B cell (primary cell): ENCODE results near the gene LSMEM2. TPM values are rescaled to one million over a fixed set of nuclear protein-coding genes. Genes with fewer than 3 reads are reported as not detected.

Experiments
- ATAC-seq: fragments of 200-7000 bp; cut with Tn5 transposase; one replicate; pipeline ENCODE4 v1.10.0; 2021; ENCODE audit warnings: low read depth, mild to moderate bottlenecking, moderate number of reproducible peaks, moderate library complexity
- CTCF ChIA-PET: fragments of 350-600 bp; sonication (Branson Sonifier 250); formaldehyde crosslinking; loops from one replicate; lab custom pipeline; 2021; ENCODE audit warnings: antibody characterized with exemption, inconsistent platforms; lab: Charles Lee
- POLR2A ChIA-PET: fragments of 350-600 bp; sonication (Branson Sonifier 250); formaldehyde crosslinking; loops from one replicate; lab custom pipeline; 2021; ENCODE audit warnings: antibody characterized with exemption; lab: Charles Lee
- DNase-seq: peaks from one replicate; pipeline ENCODE4 v3.0.0; 2013
- H2AFZ ChIP-seq: 2 replicates; pipeline ENCODE4 v1.6.1; 2012; ENCODE audit warnings: mild to moderate bottlenecking, low read depth, low read length; ENCODE audit not compliant: insufficient read depth, poor library complexity, severe bottlenecking
- H3K27ac ChIP-seq, 2 donors: 1 replicate in 1 of 2; 2 replicates in 1 of 2; pipeline ENCODE4 v1.5.1; 2012 to 2013; ENCODE audit warnings: low read length in 2 of 2, mild to moderate bottlenecking in 2 of 2, moderate library complexity in 1 of 2
- H3K27me3 ChIP-seq, 4 experiments: fragments of 200-600 bp in 1 of 4; sonication (generic) in 1 of 4; replicated peaks in 1 of 4; 1 replicate in 2 of 4; 2 replicates in 2 of 4; pipeline versions ENCODE4 v1.6.1 to v1.7.0; 2013 to 2016; ENCODE audit warnings: low read length in 3 of 4, mild to moderate bottlenecking in 2 of 4, mixed read lengths in 1 of 4, moderate library complexity in 1 of 4; ENCODE audit not compliant: insufficient read depth in 4 of 4, control insufficient read depth in 3 of 4; ENCODE audit errors: control extremely low read depth in 1 of 4
- H3K36me3 ChIP-seq, 2 experiments: replicated peaks in 1 of 2; 1 replicate in 1 of 2; 2 replicates in 1 of 2; pipeline versions ENCODE4 v1.6.1 to v1.7.1; 2013; ENCODE audit warnings: low read length in 1 of 2; ENCODE audit not compliant: insufficient read depth in 2 of 2, control insufficient read depth in 1 of 2; ENCODE audit errors: control extremely low read depth in 1 of 2, extremely low read depth in 1 of 2
- H3K4me1 ChIP-seq, 2 donors: fragments of 200-600 bp in 1 of 2; sonication (generic) in 1 of 2; 1 replicate in 1 of 2; 2 replicates in 1 of 2; pipeline versions ENCODE4 v1.5.1 to v1.6.1; 2013 to 2017; ENCODE audit warnings: low read length in 2 of 2; ENCODE audit not compliant: control insufficient read depth in 2 of 2, insufficient read depth in 2 of 2
- H3K4me2 ChIP-seq: replicated peaks from 2 replicates; pipeline ENCODE3; 2012; ENCODE audit warnings: mild to moderate bottlenecking, low read depth, low read length; ENCODE audit not compliant: poor library complexity, severe bottlenecking
- H3K4me3 ChIP-seq, 5 experiments: fragments of 200-600 bp in 1 of 5; sonication (generic) in 1 of 5; 1 replicate in 3 of 5; 2 replicates in 2 of 5; pipeline versions ENCODE4 v1.5.1 to v1.7.0; 2011 to 2016; ENCODE audit warnings: low read length in 4 of 5, mild to moderate bottlenecking in 4 of 5, low read depth in 2 of 5, control low read depth in 1 of 5, moderate library complexity in 1 of 5; ENCODE audit not compliant: insufficient read depth in 1 of 5; ENCODE audit errors: control extremely low read depth in 1 of 5, extremely low read depth in 1 of 5
- H3K79me2 ChIP-seq: fragments of 200-600 bp; sonication (generic); one replicate; pipeline ENCODE4 v1.6.0; 2016; ENCODE audit warnings: low read length; ENCODE audit not compliant: control insufficient read depth, insufficient read depth
- H3K9ac ChIP-seq: fragments of 200-600 bp; sonication (generic); 2 replicates; pipeline ENCODE4 v1.6.1; 2017; ENCODE audit warnings: mild to moderate bottlenecking, low read length, moderate library complexity
- H3K9me3 ChIP-seq, 3 donors: one replicate each; pipeline versions ENCODE4 v1.6.1 to v1.7.1; 2013; ENCODE audit warnings: low read length in 2 of 3; ENCODE audit not compliant: control insufficient read depth in 2 of 3, insufficient read depth in 1 of 3; ENCODE audit errors: control extremely low read depth in 1 of 3
- H4K20me1 ChIP-seq: 2 replicates; pipeline ENCODE4 v1.6.0; 2012; ENCODE audit warnings: mild to moderate bottlenecking, low read length; ENCODE audit not compliant: insufficient read depth, control insufficient read depth, poor library complexity, severe bottlenecking
- H3K27ac Mint-ChIP-seq: one replicate; pipeline ENCODE4 v1.8.0; 2021; ENCODE audit warnings: mixed read lengths
- H3K27me3 Mint-ChIP-seq: one replicate; pipeline ENCODE4 v1.8.0; 2021; ENCODE audit warnings: mixed read lengths
- H3K4me1 Mint-ChIP-seq: one replicate; pipeline ENCODE4 v1.8.0; 2021; ENCODE audit warnings: mixed read lengths
- H3K4me3 Mint-ChIP-seq: one replicate; pipeline ENCODE4 v1.8.0; 2021; ENCODE audit warnings: mixed read lengths
- H3K9me3 Mint-ChIP-seq: one replicate; pipeline ENCODE4 v1.8.0; 2022; ENCODE audit warnings: mixed read lengths; ENCODE audit not compliant: insufficient read depth
- EZH2 ChIP-seq: IDR thresholded peaks from 2 replicates; pipeline ENCODE4 v1.6.1; 2012; ENCODE audit warnings: borderline replicate concordance, low read depth, mild to moderate bottlenecking, moderate library complexity, low read length; ENCODE audit not compliant: insufficient read depth, poor library complexity, severe bottlenecking
- WGBS: methylation state at CpG from one replicate; pipeline ENCODE4 v1.1.5; 2013; ENCODE audit warnings: missing lambda C conversion rate; ENCODE audit not compliant: insufficient coverage; 5-methylcytosine and 5-hydroxymethylcytosine counted together
- intact Hi-C: fragments of 100-400 bp; cut with micrococcal nuclease; formaldehyde crosslinking; loops from one replicate; pipeline ENCODE4 v1.10.0; 2022
- polyA plus RNA-seq: library from polyadenylated mRNA; depleted of rRNA; stranded (reverse); fragments of >200 nt; gene quantifications from 2 replicates; pipeline ENCODE4 v1.2.3, GENCODE V29; 2012
- total RNA-seq, 2 donors: library from RNA; stranded (reverse); fragments of 120-200 nt in 1 of 2; gene quantifications; 1 replicate in 1 of 2; 2 replicates in 1 of 2; pipeline versions ENCODE4 v1.2.3 to v1.2.4, GENCODE V29; 2013 to 2022
- TF ChIP-seq, protein P1 (sequence below): fragments of 200-600 bp; IDR thresholded peaks from one replicate; pipeline ENCODE4 v1.8.0; 2022; ENCODE audit warnings: antibody characterized with exemption, mild to moderate bottlenecking

LSMEM2 gene
- total and polyA plus RNA-seq, 2 donors (not counting 1 experiment from before 2014, with no cell fraction given): not detected

GRCh38 chr3:50296721-50297383 lies 18.0 kb downstream of the LSMEM2 start:
- peak overlapping the region; percentile 15 for H3K27ac Mint-ChIP-seq
- peak; percentile 29 for DNase-seq
- ChIA-PET POLR2A (no interaction called here), CTCF (interaction anchor here (0.9 to 1.0 kb wide), 2 partner anchors 28 to 66 kb away, joined by 3 read pairs; no protein-coding TSS in a partner anchor)
- Histone ChIP-seq H3K4me2 (no peak overlapping the region), H3K79me2 (peaks cover 18% of the 10 kb centered on the region), H3K9me3 (no peaks in the 10 kb centered on the region), H2AFZ (no peak overlapping the region), H3K27ac (no peak overlapping the region), H3K4me3 (no peak overlapping the region), H3K36me3 (peaks cover 0 to 4% of the 10 kb centered on the region in 2 experiments), H3K4me1 (peaks cover 22 to 33% of the 10 kb centered on the region in 2 donors), H3K9ac (no peak overlapping the region), H3K27me3 (no peaks in the 10 kb centered on the region), H4K20me1 (no peaks in the 10 kb centered on the region)
- no peaks in the 10 kb centered on the region for H3K27me3 Mint-ChIP-seq
- no peaks in the 10 kb centered on the region for H3K9me3 Mint-ChIP-seq
- ATAC-seq: no peak
- WGBS: 92% methylated on average over 16 of the region's 18 CpGs
- H3K4me3 Mint-ChIP-seq: peak overlapping the region; percentile 49
- intact Hi-C loops: loop anchor here (10.0 kb wide), 1 partner anchor 1088 kb away; the partner anchor contains the start of gene MANF
- peaks cover 42% of the 10 kb centered on the region for H3K4me1 Mint-ChIP-seq
- no peak for TF ChIP-seq EZH2
- TF ChIP-seq, protein P1, sequence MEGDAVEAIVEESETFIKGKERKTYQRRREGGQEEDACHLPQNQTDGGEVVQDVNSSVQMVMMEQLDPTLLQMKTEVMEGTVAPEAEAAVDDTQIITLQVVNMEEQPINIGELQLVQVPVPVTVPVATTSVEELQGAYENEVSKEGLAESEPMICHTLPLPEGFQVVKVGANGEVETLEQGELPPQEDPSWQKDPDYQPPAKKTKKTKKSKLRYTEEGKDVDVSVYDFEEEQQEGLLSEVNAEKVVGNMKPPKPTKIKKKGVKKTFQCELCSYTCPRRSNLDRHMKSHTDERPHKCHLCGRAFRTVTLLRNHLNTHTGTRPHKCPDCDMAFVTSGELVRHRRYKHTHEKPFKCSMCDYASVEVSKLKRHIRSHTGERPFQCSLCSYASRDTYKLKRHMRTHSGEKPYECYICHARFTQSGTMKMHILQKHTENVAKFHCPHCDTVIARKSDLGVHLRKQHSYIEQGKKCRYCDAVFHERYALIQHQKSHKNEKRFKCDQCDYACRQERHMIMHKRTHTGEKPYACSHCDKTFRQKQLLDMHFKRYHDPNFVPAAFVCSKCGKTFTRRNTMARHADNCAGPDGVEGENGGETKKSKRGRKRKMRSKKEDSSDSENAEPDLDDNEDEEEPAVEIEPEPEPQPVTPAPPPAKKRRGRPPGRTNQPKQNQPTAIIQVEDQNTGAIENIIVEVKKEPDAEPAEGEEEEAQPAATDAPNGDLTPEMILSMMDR: no peak

DNA sequence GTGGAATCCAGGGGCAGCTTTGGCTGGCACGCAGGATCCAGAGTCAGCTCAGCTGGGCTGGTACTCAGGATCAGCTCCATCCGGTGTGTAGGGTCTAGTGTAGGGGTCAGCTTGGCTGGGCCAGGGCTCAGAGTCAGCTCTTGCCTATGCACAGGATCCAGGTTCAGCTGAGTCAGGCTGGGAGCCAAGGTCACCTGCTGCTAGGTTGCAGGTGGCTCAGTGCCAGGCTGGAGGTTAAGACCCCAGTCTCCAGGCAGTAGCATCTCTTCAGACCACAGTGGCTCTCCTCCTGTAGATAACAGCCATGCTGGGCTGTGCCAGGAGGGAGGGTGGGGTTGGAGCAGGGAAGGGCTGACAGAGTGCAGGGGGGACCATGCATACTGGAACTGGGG lies 18.5 kb downstream of the LSMEM2 start:
- H3K4me3 Mint-ChIP-seq: peak overlapping the region; percentile 100
- intact Hi-C loops: loop anchor here (10.0 kb wide), 1 partner anchor 1087 kb away; the partner anchor contains the start of gene MANF
- H3K27ac Mint-ChIP-seq: peak overlapping the region; percentile 100

More for the DNA sequence above, 18.5 kb downstream of the LSMEM2 start:
- TF ChIP-seq, protein P1: no peak
- TF ChIP-seq EZH2: no peak
- no peaks in the 10 kb centered on the region for H3K9me3 Mint-ChIP-seq
- no peaks in the 10 kb centered on the region for H3K9me3 ChIP-seq
- DNase-seq: peak; percentile 32
- no peaks in the 10 kb centered on the region for H3K27me3 Mint-ChIP-seq
- H3K4me3 ChIP-seq: no peak overlapping the region
- no peaks in the 10 kb centered on the region for H4K20me1 ChIP-seq
- peaks cover 40% of the 10 kb centered on the region for H3K4me1 Mint-ChIP-seq
- no peak overlapping the region for H3K9ac ChIP-seq
- CTCF ChIA-PET: interaction anchor here (0.9 to 1.0 kb wide), 3 partner anchors 27 to 67 kb away, joined by 3 read pairs; no protein-coding TSS in a partner anchor
- WGBS: 95% methylated on average over 2 of the region's 2 CpGs
- POLR2A ChIA-PET: no interaction called here
- peaks cover 22 to 32% of the 10 kb centered on the region in 2 donors for H3K4me1 ChIP-seq
- H2AFZ ChIP-seq: no peak overlapping the region
- H3K4me2 ChIP-seq: no peak overlapping the region
- no peaks in the 10 kb centered on the region for H3K27me3 ChIP-seq
- no peak overlapping the region for H3K27ac ChIP-seq
- peaks cover 0 to 4% of the 10 kb centered on the region in 2 experiments for H3K36me3 ChIP-seq
- no peak for ATAC-seq
- peaks cover 13% of the 10 kb centered on the region for H3K79me2 ChIP-seq
